Effector memory CD8-positive, alpha-beta T cell (primary cell): ENCODE data around the gene YTHDC2.
"Not testable (repeated sequence)": the region's sequence is repeated elsewhere in the genome, so short reads cannot be mapped to it uniquely, and the experiment has no call there.

Source experiments
- ATAC-seq: fragments of 150-1000 bp; cut with Tn5 transposase; replicated peaks from 2 replicates; pipeline ENCODE4 v1.10.0; 2021; ENCODE audit warnings: mild to moderate bottlenecking, moderate library complexity
- DNase-seq, 3 experiments: peaks; one replicate each; pipeline ENCODE4 v3.0.0; 2021
- H3K27ac Mint-ChIP-seq, 2 donors: one replicate each; pipeline ENCODE4 v1.8.0; 2022; ENCODE audit warnings: mild to moderate bottlenecking in 2 of 2, mixed read lengths in 2 of 2, moderate library complexity in 2 of 2
- H3K27me3 Mint-ChIP-seq, 2 donors: one replicate each; pipeline ENCODE4 v1.8.0; 2022; ENCODE audit warnings: mixed read lengths in 2 of 2
- H3K36me3 Mint-ChIP-seq: one replicate; pipeline ENCODE4 v1.8.0; 2022; ENCODE audit warnings: mild to moderate bottlenecking, moderate library complexity, mixed read lengths; ENCODE audit not compliant: insufficient read depth
- H3K4me1 Mint-ChIP-seq, 2 donors: one replicate each; pipeline ENCODE4 v1.8.0; 2022; ENCODE audit warnings: low read depth in 2 of 2, mixed read lengths in 2 of 2
- H3K4me3 Mint-ChIP-seq, 2 donors: one replicate each; pipeline ENCODE4 v1.8.0; 2022; ENCODE audit warnings: mild to moderate bottlenecking in 2 of 2, mixed read lengths in 2 of 2, moderate library complexity in 2 of 2
- H3K9me3 Mint-ChIP-seq, 2 donors: one replicate each; pipeline ENCODE4 v1.8.0; 2022; ENCODE audit warnings: mixed read lengths in 2 of 2

YTHDC2 gene

GRCh38 chr5:113581388-113581787 is 67.9 kb downstream of the YTHDC2 start:
- no peaks in the 10 kb centered on the region for H3K27me3 Mint-ChIP-seq
- H3K9me3 Mint-ChIP-seq = no peaks in the 10 kb centered on the region
- H3K27ac Mint-ChIP-seq = no peak overlapping the region
- peaks cover 2 to 3% of the 10 kb centered on the region in 2 donors for H3K4me1 Mint-ChIP-seq
- peaks cover 17% of the 10 kb centered on the region for H3K36me3 Mint-ChIP-seq
- no peak for DNase-seq
- no peak for ATAC-seq
- H3K4me3 Mint-ChIP-seq = no peak overlapping the region

GRCh38 chr5:113598150-113598549 is 84.7 kb downstream of the YTHDC2 start:
- Mint-ChIP-seq H3K4me1 (peaks cover 0 to 4% of the 10 kb centered on the region in 2 donors), H3K27me3 (no peaks in the 10 kb centered on the region), H3K36me3 (peaks cover 18% of the 10 kb centered on the region), H3K27ac (no peak overlapping the region), H3K4me3 (no peak overlapping the region), H3K9me3 (no peaks in the 10 kb centered on the region)
- no peak for ATAC-seq
- DNase-seq = no peak

- DNase-seq = no peak
- Mint-ChIP-seq H3K4me1 (peaks cover 0 to 4% of the 10 kb centered on the region in 2 donors), H3K36me3 (peaks cover 10% of the 10 kb centered on the region), H3K4me3 (no peak overlapping the region), H3K27ac (no peak overlapping the region), H3K9me3 (no peaks in the 10 kb centered on the region), H3K27me3 (no peaks in the 10 kb centered on the region)
- no peak for ATAC-seq
Observed at GRCh38 chr5:113598926-113599325, 85.4 kb downstream of the YTHDC2 start.

- Mint-ChIP-seq H3K27ac (no peak overlapping the region), H3K4me1 (no peaks in the 10 kb centered on the region), H3K4me3 (no peak overlapping the region), H3K27me3 (peaks cover 0 to 1% of the 10 kb centered on the region in 2 donors), H3K9me3 (no peaks in the 10 kb centered on the region), H3K36me3 (peaks cover 3% of the 10 kb centered on the region)
- DNase-seq = no peak
- no peak for ATAC-seq
Observed at GRCh38 chr5:113600255-113600905, 86.9 kb downstream of the YTHDC2 start.

- no peak for ATAC-seq
- Mint-ChIP-seq H3K4me3 (no peak overlapping the region), H3K27ac (no peak overlapping the region), H3K27me3 (peaks cover 8 to 12% of the 10 kb centered on the region in 2 donors), H3K9me3 (no peaks in the 10 kb centered on the region), H3K36me3 (peaks cover 3% of the 10 kb centered on the region), H3K4me1 (peaks cover 1 to 2% of the 10 kb centered on the region in 2 donors)
- no peak for DNase-seq
Observed at GRCh38 chr5:113601423-113601822, 87.9 kb downstream of the YTHDC2 start.

- not testable (repeated sequence) for H3K9me3 Mint-ChIP-seq, ATAC-seq, DNase-seq, H3K27ac Mint-ChIP-seq, H3K4me3 Mint-ChIP-seq, H3K36me3 Mint-ChIP-seq, H3K4me1 Mint-ChIP-seq
- peaks cover 20 to 23% of the 10 kb centered on the region in 2 donors for H3K27me3 Mint-ChIP-seq
Observed at GRCh38 chr5:113603246-113603645, 89.8 kb downstream of the YTHDC2 start.

- Mint-ChIP-seq H3K27me3 (peaks cover 20 to 33% of the 10 kb centered on the region in 2 donors), H3K9me3 (no peaks in the 10 kb centered on the region), H3K4me1 (peaks cover 3 to 5% of the 10 kb centered on the region in 2 donors), H3K27ac (no peak overlapping the region), H3K4me3 (no peak overlapping the region), H3K36me3 (no peaks in the 10 kb centered on the region)
- DNase-seq (peak; percentile 19 to 31 (median 29)), ATAC-seq (peak; percentile 66)
Observed at GRCh38 chr5:113606298-113607134, 93.0 kb downstream of the YTHDC2 start.

GRCh38 chr5:113607361-113607760 is 93.9 kb downstream of the YTHDC2 start:
- Mint-ChIP-seq H3K4me1 (peaks cover 3 to 5% of the 10 kb centered on the region in 2 donors), H3K36me3 (no peaks in the 10 kb centered on the region), H3K27ac (no peak overlapping the region), H3K27me3 (peaks cover 20 to 34% of the 10 kb centered on the region in 2 donors), H3K4me3 (no peak overlapping the region), H3K9me3 (no peaks in the 10 kb centered on the region)
- ATAC-seq = no peak
- no peak for DNase-seq

GRCh38 chr5:113608113-113608596 is 94.7 kb downstream of the YTHDC2 start:
- Mint-ChIP-seq H3K27ac (no peak overlapping the region), H3K27me3 (peaks cover 20 to 42% of the 10 kb centered on the region in 2 donors), H3K4me3 (no peak overlapping the region), H3K9me3 (no peaks in the 10 kb centered on the region), H3K4me1 (peaks cover 3 to 5% of the 10 kb centered on the region in 2 donors), H3K36me3 (no peaks in the 10 kb centered on the region)
- no peak for DNase-seq
- ATAC-seq = no peak

- H3K27me3 Mint-ChIP-seq = peaks cover 22 to 35% of the 10 kb centered on the region in 2 donors
- H3K36me3 Mint-ChIP-seq = no peaks in the 10 kb centered on the region
- H3K4me1 Mint-ChIP-seq = no peaks in the 10 kb centered on the region
- no peak overlapping the region for H3K27ac Mint-ChIP-seq
- DNase-seq (no peak), ATAC-seq (peak; percentile 73)
- H3K4me3 Mint-ChIP-seq = no peak overlapping the region
- no peaks in the 10 kb centered on the region for H3K9me3 Mint-ChIP-seq
Observed at GRCh38 chr5:113612060-113612496, 98.6 kb downstream of the YTHDC2 start.

GRCh38 chr5:113614191-113614590 is 100.7 kb downstream of the YTHDC2 start:
- DNase-seq = no peak
- Mint-ChIP-seq H3K4me3 (no peak overlapping the region), H3K4me1 (no peaks in the 10 kb centered on the region), H3K27ac (no peak overlapping the region), H3K36me3 (no peaks in the 10 kb centered on the region), H3K27me3 (peaks cover 14 to 25% of the 10 kb centered on the region in 2 donors), H3K9me3 (no peaks in the 10 kb centered on the region)
- ATAC-seq = no peak

GRCh38 chr5:113615708-113616107 is 102.2 kb downstream of the YTHDC2 start:
- H3K4me1 Mint-ChIP-seq = no peaks in the 10 kb centered on the region
- H3K27me3 Mint-ChIP-seq = peaks cover 14 to 18% of the 10 kb centered on the region in 2 donors
- no peak overlapping the region for H3K27ac Mint-ChIP-seq
- no peak overlapping the region for H3K4me3 Mint-ChIP-seq
- DNase-seq (no peak), ATAC-seq (no peak)
- no peaks in the 10 kb centered on the region for H3K9me3 Mint-ChIP-seq
- no peaks in the 10 kb centered on the region for H3K36me3 Mint-ChIP-seq

GRCh38 chr5:113617191-113617796 is 103.8 kb downstream of the YTHDC2 start:
- no peaks in the 10 kb centered on the region for H3K4me1 Mint-ChIP-seq
- no peak for DNase-seq
- no peak overlapping the region for H3K27ac Mint-ChIP-seq
- H3K36me3 Mint-ChIP-seq = no peaks in the 10 kb centered on the region
- H3K27me3 Mint-ChIP-seq = peaks cover 14 to 17% of the 10 kb centered on the region in 2 donors
- H3K9me3 Mint-ChIP-seq = no peaks in the 10 kb centered on the region
- no peak for ATAC-seq
- H3K4me3 Mint-ChIP-seq = no peak overlapping the region
